Ammon's horn (tissue), 1 donor: ENCODE data around the gene MYO3B.

Experiments
- DNase-seq: peaks from one replicate; pipeline ENCODE4 v3.0.0-alpha.2; 2016; ENCODE audit warnings: low spot score

Gene MYO3B

GRCh38 chr2:170236680-170237047 lies 58.7 kb downstream of the MYO3B start:
- DNase-seq = no peak

GRCh38 chr2:170237572-170238120 lies 59.7 kb downstream of the MYO3B start:
- no peak for DNase-seq

- no peak for DNase-seq
These were observed 60.8 kb downstream of the MYO3B start for GRCh38 chr2:170238776-170239175.

GRCh38 chr2:170240629-170241028 lies 62.7 kb downstream of the MYO3B start:
- DNase-seq = no peak

- no peak for DNase-seq
These were observed 63.8 kb downstream of the MYO3B start for GRCh38 chr2:170241756-170242155.

GRCh38 chr2:170243118-170243837 lies 65.3 kb downstream of the MYO3B start:
- DNase-seq = no peak

GRCh38 chr2:170243898-170244297 lies 66.0 kb downstream of the MYO3B start:
- no peak for DNase-seq

GRCh38 chr2:170244555-170244954 lies 66.6 kb downstream of the MYO3B start:
- DNase-seq = no peak

- DNase-seq = no peak
These were observed 67.4 kb downstream of the MYO3B start for GRCh38 chr2:170245312-170245711.

- no peak for DNase-seq
These were observed 69.4 kb downstream of the MYO3B start for GRCh38 chr2:170247333-170247732.

GRCh38 chr2:170247882-170248393 lies 70.0 kb downstream of the MYO3B start:
- DNase-seq = no peak

- DNase-seq = no peak
These were observed 70.8 kb downstream of the MYO3B start for GRCh38 chr2:170248574-170249393.

GRCh38 chr2:170249761-170250160 lies 71.8 kb downstream of the MYO3B start:
- DNase-seq = no peak

GRCh38 chr2:170250584-170250983 lies 72.6 kb downstream of the MYO3B start:
- DNase-seq = no peak

- DNase-seq = no peak
These were observed 74.5 kb downstream of the MYO3B start for GRCh38 chr2:170252414-170252813.

- DNase-seq = no peak
These were observed 75.8 kb downstream of the MYO3B start for GRCh38 chr2:170253721-170254230.

- DNase-seq = no peak
These were observed 76.4 kb downstream of the MYO3B start for GRCh38 chr2:170254293-170254732.

- DNase-seq = no peak
These were observed 77.2 kb downstream of the MYO3B start for GRCh38 chr2:170255137-170255536.

- DNase-seq = no peak
These were observed 78.0 kb downstream of the MYO3B start for GRCh38 chr2:170255971-170256370.

- no peak for DNase-seq
These were observed 80.4 kb downstream of the MYO3B start for GRCh38 chr2:170258382-170258781.

GRCh38 chr2:170260188-170260587 lies 82.2 kb downstream of the MYO3B start:
- no peak for DNase-seq

- DNase-seq = no peak
These were observed 83.6 kb downstream of the MYO3B start for GRCh38 chr2:170261566-170261965.

GRCh38 chr2:170262343-170262742 lies 84.4 kb downstream of the MYO3B start:
- no peak for DNase-seq
